Effector memory CD8-positive, alpha-beta T cell (primary cell): ENCODE results near the gene HOXB3.
A peak's percentile ranks its signal among the peaks of the same experiment; 100 is the strongest.

Experiments used
- ATAC-seq: fragments of 150-1000 bp; cut with Tn5 transposase; replicated peaks from 2 replicates; pipeline ENCODE4 v1.10.0; 2021; ENCODE audit warnings: mild to moderate bottlenecking, moderate library complexity
- DNase-seq, 3 experiments: peaks; one replicate each; pipeline ENCODE4 v3.0.0; 2021
- H3K27ac Mint-ChIP-seq, 2 donors: one replicate each; pipeline ENCODE4 v1.8.0; 2022; ENCODE audit warnings: mild to moderate bottlenecking in 2 of 2, mixed read lengths in 2 of 2, moderate library complexity in 2 of 2
- H3K27me3 Mint-ChIP-seq, 2 donors: one replicate each; pipeline ENCODE4 v1.8.0; 2022; ENCODE audit warnings: mixed read lengths in 2 of 2
- H3K36me3 Mint-ChIP-seq: one replicate; pipeline ENCODE4 v1.8.0; 2022; ENCODE audit warnings: mild to moderate bottlenecking, moderate library complexity, mixed read lengths; ENCODE audit not compliant: insufficient read depth
- H3K4me1 Mint-ChIP-seq, 2 donors: one replicate each; pipeline ENCODE4 v1.8.0; 2022; ENCODE audit warnings: low read depth in 2 of 2, mixed read lengths in 2 of 2
- H3K4me3 Mint-ChIP-seq, 2 donors: one replicate each; pipeline ENCODE4 v1.8.0; 2022; ENCODE audit warnings: mild to moderate bottlenecking in 2 of 2, mixed read lengths in 2 of 2, moderate library complexity in 2 of 2
- H3K9me3 Mint-ChIP-seq, 2 donors: one replicate each; pipeline ENCODE4 v1.8.0; 2022; ENCODE audit warnings: mixed read lengths in 2 of 2

The HOXB3 gene

DNA sequence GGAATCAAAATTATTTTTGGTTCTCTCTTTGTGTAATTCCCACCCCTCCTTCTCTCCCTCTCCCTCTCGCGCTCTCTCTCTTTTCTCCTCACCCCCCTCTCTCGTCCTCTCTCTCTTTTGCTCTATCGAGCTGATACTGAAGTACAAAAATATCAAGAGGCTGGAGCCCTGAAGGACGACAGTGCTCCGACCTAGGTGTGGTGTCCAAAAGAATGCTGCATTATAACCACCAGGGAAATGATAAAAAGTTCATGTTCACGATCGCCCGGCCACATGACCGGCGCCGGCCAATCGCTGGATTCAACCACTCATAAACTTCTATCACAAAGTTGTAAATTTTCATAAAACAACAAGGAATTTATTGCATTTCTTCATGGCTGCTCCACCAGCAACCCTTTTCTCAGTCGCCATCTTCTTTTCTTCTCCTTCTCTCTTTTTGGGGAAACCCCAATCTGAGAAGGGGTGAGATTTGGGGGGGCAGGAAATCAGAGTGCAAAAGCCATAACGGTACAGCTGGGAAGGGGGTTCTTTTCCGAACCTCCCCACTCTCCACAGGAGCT, 14.8 kb upstream of the HOXB3 start, which contains the start of gene HOXB6:
Gene HOXB6 (minus strand): TSS at position 217 of the 560 bp plus-strand sequence. CDS start 6,836 bp downstream, outside the sequence.
- Mint-ChIP-seq H3K4me3 (peak within 1 kb of the TSS in 1 of 2 donors; percentile 50), H3K4me1 (peaks cover 11 to 26% of the 10 kb centered on the region in 2 donors), H3K9me3 (no peaks in the 10 kb centered on the region), H3K36me3 (peaks cover 2% of the 10 kb centered on the region), H3K27ac (no peak within 1 kb of the TSS), H3K27me3 (peaks cover 76 to 100% of the 10 kb centered on the region in 2 donors)
- ATAC-seq (no peak), DNase-seq (no peak)

DNA sequence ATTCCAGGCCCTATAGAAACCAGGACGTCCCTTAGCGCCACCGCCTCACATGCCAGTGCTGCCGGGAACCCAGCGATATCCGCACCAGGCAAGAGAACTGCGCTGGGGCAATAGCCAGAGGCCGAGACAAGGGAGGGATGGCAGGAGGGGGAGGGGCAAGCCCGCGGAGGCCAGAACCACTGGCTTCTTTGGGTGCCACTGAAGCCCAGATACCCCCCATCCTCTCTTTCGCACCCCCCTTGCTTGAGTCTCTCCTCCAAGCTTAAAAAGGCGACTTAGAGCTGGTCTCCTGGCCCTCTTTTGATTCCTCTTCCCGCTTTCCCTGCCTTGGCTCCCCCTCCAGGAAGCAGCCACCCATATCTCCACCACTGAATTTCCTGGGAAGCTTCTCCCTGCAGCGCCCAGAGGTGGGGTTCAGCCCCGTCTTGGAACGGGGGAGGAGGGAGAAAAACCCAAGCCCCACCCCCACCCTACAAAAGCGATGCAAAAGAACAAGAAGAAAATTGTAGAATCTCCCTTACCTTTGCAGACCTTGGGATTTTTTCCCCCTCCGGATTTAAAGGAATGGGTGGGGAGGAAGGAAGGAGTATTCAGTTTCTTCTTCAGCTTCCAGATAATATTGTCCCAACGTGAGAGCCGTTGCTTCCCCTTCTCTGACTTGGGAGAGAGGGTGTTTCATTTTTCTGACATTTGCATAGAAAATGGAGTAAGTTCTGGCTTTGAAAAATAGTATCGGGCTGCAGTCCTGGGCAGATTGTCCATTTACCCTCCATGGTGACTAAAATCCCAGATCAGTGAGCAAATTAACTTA, 14.1 kb upstream of the HOXB3 start:
- DNase-seq (no peak), ATAC-seq (no peak)
- Mint-ChIP-seq H3K27me3 (peaks cover 82 to 100% of the 10 kb centered on the region in 2 donors), H3K9me3 (no peaks in the 10 kb centered on the region), H3K4me3 (no peak overlapping the region), H3K4me1 (peaks cover 11 to 25% of the 10 kb centered on the region in 2 donors), H3K27ac (no peak overlapping the region), H3K36me3 (peaks cover 2% of the 10 kb centered on the region)

DNA sequence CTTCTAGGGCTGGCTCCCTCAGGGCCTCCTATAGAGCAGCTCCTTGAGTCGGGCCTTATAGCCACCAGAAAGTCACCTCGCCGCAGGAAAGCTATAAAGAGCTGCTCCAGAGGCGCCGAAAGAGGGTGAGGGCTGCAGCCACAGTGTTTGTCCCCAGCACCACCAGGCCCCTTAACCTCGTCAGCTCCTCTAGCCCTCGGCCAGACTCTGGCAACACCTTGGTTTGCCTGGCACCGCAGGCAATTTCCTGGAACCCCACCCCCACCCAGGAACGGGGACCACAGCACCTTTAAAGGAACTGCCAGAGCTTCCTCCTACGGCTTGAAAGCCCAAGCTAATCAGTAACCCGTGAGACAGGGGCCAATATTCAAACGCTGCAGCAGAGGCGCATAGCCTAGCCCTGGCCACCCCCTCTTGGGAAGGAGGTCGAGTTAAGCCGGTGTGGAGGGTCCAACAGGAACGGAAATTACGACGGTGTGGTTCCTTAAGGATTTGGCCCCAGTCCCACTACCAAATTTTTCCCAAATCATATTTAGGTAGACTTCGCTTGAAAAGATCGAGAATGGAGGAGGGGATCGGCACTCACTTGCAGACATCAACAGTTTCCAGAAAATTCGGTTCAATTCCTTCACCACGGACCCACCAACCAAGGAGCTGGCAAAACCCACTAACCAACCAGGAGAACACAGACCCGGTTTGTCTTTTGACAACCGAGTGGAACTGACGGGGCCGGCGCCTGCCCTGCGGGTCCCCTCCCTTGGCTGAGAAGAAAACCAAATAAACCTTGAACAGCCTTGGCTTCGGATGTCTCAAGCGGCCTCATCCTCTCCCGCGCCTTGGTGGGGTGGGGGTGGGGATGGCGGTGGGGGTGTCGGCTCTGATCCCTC, 11.7 kb upstream of the HOXB3 start:
- DNase-seq (no peak), ATAC-seq (peak; percentile 2)
- Mint-ChIP-seq H3K9me3 (no peaks in the 10 kb centered on the region), H3K27ac (no peak overlapping the region), H3K4me3 (peak overlapping the region in 1 of 2 donors; percentile 59), H3K27me3 (peaks cover 94 to 100% of the 10 kb centered on the region in 2 donors), H3K4me1 (peaks cover 30 to 42% of the 10 kb centered on the region in 2 donors), H3K36me3 (peaks cover 12% of the 10 kb centered on the region)

DNA sequence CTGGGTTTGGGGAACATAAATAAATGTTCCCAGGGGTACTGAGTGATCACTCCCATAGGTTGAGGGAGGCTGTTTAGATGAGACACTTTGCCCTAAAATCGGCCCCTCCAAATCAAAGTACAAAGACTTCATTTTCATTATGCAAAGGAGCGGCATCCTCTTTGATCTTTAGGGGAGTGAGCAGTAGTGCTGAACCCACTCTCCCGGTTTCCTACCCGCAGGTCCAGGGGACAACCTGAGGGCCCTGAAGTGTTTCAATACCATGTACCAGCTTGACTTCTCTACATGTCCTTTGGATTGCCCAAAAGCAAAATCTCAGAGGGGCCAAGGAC, 11.1 kb upstream of the HOXB3 start:
- H3K4me1 Mint-ChIP-seq: peaks cover 36 to 49% of the 10 kb centered on the region in 2 donors
- no peak for ATAC-seq
- H3K4me3 Mint-ChIP-seq: no peak overlapping the region
- DNase-seq: no peak
- H3K9me3 Mint-ChIP-seq: no peaks in the 10 kb centered on the region
- H3K27me3 Mint-ChIP-seq: peaks cover 95 to 100% of the 10 kb centered on the region in 2 donors
- H3K36me3 Mint-ChIP-seq: peaks cover 13% of the 10 kb centered on the region
- no peak overlapping the region for H3K27ac Mint-ChIP-seq

DNA sequence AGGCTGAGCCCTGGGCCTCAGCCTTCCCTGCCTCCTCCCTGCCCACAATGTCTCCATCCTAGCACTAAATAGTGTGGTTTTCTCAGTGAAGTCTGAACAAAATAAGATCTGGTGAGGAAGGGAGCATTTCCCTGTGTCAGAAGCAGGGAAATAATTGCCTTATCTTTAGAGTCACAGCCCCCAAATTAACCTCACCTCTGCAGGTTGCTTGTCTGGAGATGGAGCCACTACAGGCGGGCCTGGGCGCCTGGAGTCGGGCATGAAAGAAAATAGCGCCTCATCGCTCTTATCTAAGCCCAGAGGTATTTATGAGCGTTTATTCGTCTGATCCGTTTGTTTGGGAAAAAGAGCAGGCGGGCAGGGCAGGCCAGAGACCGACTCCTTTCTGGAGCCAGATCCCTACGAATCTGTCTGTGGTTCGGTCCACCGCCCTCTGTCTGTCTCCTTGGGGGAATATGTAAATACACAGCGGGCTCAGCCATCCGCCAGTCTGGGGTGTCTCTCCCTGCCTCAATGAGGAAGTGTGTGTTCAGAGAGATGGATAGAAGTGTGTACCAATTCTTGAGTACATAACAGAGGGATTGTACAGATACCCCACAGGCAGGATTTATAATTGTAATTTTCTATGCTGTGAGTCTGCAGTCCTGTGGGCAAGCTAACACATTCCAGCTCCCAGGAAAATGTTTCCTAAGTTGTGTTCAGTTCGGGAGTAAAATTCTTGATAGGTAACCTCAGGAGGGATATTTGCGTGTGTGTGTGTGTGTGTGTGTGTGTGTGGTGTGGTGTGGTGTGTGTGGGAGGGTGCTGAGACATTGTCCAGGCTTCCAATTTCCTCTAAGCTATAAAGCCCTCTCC, 10.4 kb upstream of the HOXB3 start:
- ATAC-seq (no peak), DNase-seq (no peak)
- Mint-ChIP-seq H3K4me3 (no peak overlapping the region), H3K9me3 (no peaks in the 10 kb centered on the region), H3K36me3 (peaks cover 13% of the 10 kb centered on the region), H3K27ac (no peak overlapping the region), H3K27me3 (peaks cover 97 to 100% of the 10 kb centered on the region in 2 donors), H3K4me1 (peaks cover 36 to 49% of the 10 kb centered on the region in 2 donors)

DNA sequence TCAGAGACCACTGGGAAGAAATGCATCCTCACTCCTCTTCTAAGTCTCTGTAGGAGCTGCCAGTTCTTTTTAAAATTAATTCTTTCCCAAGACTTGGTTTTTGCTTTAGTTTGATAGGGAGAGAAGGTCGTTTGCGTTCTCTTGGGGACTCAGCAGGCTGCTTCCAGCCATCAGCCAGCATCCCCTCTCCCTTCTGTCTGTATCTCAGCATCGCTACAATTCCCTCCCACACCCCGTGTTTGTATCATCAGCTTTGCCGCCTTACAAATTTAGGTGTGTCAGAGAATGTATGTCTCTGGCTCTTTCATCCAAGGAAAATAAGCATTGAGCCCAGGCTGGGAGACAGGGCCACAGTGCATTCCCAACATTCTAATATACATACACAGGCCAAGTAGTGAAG, 9.3 kb upstream of the HOXB3 start:
- DNase-seq: no peak
- no peak for ATAC-seq
- peaks cover 36 to 43% of the 10 kb centered on the region in 2 donors for H3K4me1 Mint-ChIP-seq
- H3K9me3 Mint-ChIP-seq: no peaks in the 10 kb centered on the region
- H3K27me3 Mint-ChIP-seq: peaks cover 92 to 100% of the 10 kb centered on the region in 2 donors
- H3K4me3 Mint-ChIP-seq: peak overlapping the region in 1 of 2 donors; percentile 57
- H3K27ac Mint-ChIP-seq: no peak overlapping the region
- peaks cover 15% of the 10 kb centered on the region for H3K36me3 Mint-ChIP-seq

DNA sequence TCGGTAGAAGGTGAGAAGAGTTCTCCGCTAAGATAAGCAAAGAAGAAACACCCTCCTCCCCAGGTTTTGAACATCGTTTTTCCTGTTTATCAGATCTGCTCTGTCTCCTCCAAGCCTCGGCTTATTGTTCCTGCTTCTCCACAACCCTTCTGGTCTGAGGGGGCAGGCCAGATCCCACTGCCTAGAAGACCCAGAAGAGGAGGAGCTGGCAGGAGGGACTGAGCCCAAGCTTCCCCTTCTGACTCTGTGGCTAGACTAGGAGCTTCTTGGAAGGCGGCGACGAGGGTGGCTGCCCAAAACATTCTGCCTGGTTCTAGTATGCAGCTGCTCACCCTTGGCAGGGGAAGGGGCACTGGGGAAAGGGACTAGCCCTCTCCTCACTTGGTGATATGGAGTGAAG, 8.7 kb upstream of the HOXB3 start:
- Mint-ChIP-seq H3K9me3 (no peaks in the 10 kb centered on the region), H3K27ac (no peak overlapping the region), H3K27me3 (peaks cover 91 to 100% of the 10 kb centered on the region in 2 donors), H3K4me3 (peak overlapping the region; percentile 57 to 86), H3K36me3 (peaks cover 16% of the 10 kb centered on the region), H3K4me1 (peaks cover 41 to 42% of the 10 kb centered on the region in 2 donors)
- ATAC-seq (no peak), DNase-seq (no peak)

DNA sequence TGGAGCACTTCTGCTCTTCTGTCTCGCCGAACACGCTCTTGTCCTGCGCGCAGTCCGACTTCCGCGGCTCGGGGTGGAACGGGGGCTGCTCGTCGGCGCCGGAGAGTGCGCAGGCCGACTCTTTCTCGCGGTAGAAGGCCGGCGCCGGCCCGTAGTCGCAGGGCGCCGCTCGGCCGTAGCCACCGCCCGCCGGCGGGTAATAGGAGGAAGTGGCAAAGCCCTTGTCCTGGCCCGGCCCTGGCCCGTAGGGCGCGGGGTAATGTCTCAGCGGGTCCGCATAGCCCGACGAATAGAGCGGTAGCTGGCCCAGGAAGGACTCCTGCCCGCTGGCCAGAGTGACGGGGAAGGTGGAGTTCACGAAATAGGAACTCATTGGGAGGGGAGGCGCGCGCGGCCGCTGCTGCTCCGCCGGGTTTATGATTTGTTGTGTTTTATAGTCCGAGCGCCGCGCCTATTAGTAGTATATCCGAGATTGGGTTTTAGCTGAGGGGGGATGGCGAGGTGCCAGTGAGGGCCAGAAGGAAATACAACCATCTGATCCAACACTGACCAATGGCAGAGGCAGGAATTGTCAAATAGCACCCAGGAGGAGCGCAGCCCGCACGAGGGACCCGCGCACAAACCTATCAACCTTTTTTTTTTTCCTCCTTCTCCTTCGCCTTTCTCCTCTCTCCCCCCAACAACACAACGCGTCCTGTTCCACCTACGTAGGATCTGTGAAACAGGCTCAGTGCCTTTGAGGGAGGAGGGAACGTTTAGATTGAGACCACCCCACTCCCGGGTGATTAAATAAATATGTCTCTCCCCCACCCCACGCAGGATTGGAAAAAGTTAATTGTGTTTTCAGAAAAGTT, 8.0 kb upstream of the HOXB3 start:
- Mint-ChIP-seq H3K36me3 (peaks cover 16% of the 10 kb centered on the region), H3K27ac (peak overlapping the region; percentile 44 to 66), H3K4me1 (peaks cover 43 to 44% of the 10 kb centered on the region in 2 donors), H3K4me3 (peak overlapping the region; percentile 57 to 86), H3K9me3 (no peaks in the 10 kb centered on the region), H3K27me3 (peaks cover 89 to 100% of the 10 kb centered on the region in 2 donors)
- ATAC-seq (peak; percentile 51), DNase-seq (peak in 1 of 3 experiments; percentile 43)

DNA sequence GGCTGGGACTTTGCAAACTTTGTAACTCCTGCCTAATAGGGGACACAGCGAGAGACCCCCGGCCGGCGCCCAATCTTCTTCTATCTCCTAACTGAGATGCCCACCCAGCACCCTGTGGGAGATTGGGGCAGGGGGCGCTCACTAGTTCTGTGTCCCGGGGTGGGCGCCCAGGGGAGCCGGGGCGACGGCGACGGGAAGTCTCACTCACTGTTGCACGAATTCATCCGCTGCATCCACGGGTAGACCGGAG, 7.4 kb upstream of the HOXB3 start:
- no peak for DNase-seq
- H3K27ac Mint-ChIP-seq: peak overlapping the region in 1 of 2 donors; percentile 66
- ATAC-seq: no peak
- H3K27me3 Mint-ChIP-seq: peaks cover 89 to 100% of the 10 kb centered on the region in 2 donors
- no peaks in the 10 kb centered on the region for H3K9me3 Mint-ChIP-seq
- peak overlapping the region; percentile 57 to 86 for H3K4me3 Mint-ChIP-seq
- H3K36me3 Mint-ChIP-seq: peaks cover 16% of the 10 kb centered on the region
- peaks cover 44% of the 10 kb centered on the region in 2 donors for H3K4me1 Mint-ChIP-seq

DNA sequence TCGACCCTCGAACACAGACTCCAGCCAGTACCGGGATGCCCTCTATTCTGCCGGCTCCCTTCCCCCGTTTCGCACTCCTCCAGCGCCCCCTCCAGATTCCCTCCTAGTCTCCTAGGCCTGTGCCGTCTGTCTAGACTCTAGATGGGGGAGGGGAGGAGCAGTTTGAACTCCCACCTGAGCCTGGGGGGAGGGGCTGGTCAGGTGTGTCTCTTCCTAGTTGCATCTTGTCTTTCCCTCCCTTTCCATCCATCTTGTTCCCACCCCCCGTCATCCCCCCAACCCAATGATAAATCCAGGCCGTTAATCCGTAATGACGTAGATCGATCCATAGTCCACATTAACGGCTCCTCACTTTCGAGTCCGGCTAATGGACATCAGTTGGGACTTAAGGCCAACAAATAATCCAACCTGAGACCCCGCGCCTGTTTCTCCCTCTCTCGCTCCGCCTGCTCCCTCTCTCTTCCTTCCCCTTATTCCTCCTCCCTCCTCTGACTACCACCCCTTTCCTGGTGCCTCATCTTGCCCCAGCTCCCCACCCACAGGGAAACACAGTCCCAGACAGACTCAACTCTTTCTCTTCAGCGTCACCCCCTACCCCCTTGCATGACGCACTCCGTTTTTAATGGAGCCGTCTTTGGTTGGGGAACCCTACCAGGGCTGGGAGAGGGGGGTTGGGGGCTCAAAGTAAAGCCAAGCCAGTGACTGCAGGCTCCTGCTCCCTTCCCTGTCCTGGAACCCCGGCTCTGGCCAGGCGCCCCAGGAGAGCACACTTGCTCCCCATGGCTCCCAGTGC, 6.9 kb upstream of the HOXB3 start:
- DNase-seq: no peak
- H3K4me3 Mint-ChIP-seq: peak overlapping the region; percentile 57 to 86
- ATAC-seq: no peak
- H3K27me3 Mint-ChIP-seq: peaks cover 90 to 100% of the 10 kb centered on the region in 2 donors
- peaks cover 42 to 43% of the 10 kb centered on the region in 2 donors for H3K4me1 Mint-ChIP-seq
- H3K9me3 Mint-ChIP-seq: no peaks in the 10 kb centered on the region
- peak overlapping the region; percentile 18 to 66 for H3K27ac Mint-ChIP-seq
- peaks cover 16% of the 10 kb centered on the region for H3K36me3 Mint-ChIP-seq

DNA sequence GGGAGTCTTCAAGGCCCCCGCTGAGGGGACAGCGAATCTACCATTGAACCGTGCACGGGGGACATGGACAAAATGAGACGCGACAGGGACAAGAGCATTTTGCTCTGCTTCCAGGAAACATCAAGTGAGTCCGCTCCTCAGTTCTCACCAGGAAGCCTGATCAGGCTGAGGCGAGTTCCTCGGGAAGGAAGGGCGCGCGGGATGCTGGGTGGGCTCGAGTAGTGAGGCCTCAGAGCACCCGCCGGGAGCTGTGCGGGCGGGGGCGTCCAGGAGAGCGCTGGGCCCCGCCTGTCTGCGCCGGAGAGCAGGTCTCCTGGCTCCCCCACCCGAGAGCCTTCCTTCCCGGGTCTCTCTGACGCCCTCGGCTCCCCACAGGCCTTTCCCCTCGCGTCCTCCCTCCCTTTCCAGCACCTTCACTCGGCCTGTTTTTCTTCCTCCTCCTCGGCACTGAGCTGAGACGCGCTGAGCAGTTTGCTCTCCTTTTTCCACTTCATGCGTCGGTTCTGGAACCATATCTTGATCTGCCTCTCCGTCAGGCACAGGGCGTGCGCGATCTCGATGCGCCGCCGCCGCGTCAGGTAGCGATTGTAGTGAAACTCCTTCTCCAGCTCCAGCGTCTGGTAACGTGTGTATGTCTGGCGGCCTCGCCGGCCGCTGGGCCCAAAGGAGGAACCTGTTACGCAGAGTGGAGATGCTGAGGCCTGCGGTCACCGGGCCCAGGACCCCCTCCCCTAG, 6.1 kb upstream of the HOXB3 start:
- Mint-ChIP-seq H3K27ac (peak overlapping the region in 1 of 2 donors; percentile 18), H3K9me3 (no peaks in the 10 kb centered on the region), H3K4me1 (peaks cover 39 to 42% of the 10 kb centered on the region in 2 donors), H3K27me3 (peaks cover 82 to 100% of the 10 kb centered on the region in 2 donors), H3K36me3 (peaks cover 13% of the 10 kb centered on the region), H3K4me3 (peak overlapping the region; percentile 57 to 86)
- DNase-seq (no peak), ATAC-seq (peak; percentile 18)
